Omental fat pad (tissue), 4 donors: Measurements from ENCODE around the gene PRIMPOL. TPM values are rescaled to one million over a fixed set of nuclear protein-coding genes. Genes with fewer than 3 reads are reported as not detected.
"Not testable (repeated sequence)": the region's sequence is repeated elsewhere in the genome, so short reads cannot be mapped to it uniquely, and the experiment has no call there.

Source experiments
- ATAC-seq: fragments of 150-250 bp; one replicate; pipeline ENCODE4 v1.9.1; 2016; ENCODE audit warnings: mild to moderate bottlenecking, moderate library complexity; ENCODE audit not compliant: low FRiP score
- DNase-seq: peaks from one replicate; pipeline ENCODE4 v3.0.0-alpha.2; 2019; ENCODE audit warnings: low spot score
- CTCF ChIP-seq, 3 donors: fragments of 450-650 bp; IDR thresholded peaks; one replicate each; pipeline ENCODE4 v1.5.1; 2016 to 2017; ENCODE audit warnings: antibody characterized with exemption in 3 of 3, mild to moderate bottlenecking in 3 of 3, moderate library complexity in 2 of 3
- total RNA-seq, 4 donors: library from RNA; depleted of rRNA; stranded (reverse); fragments of >200 nt; gene quantifications; one replicate each; pipeline ENCODE4 v1.1.0, GENCODE V29; 2016

PRIMPOL gene
- total RNA-seq, 4 donors from 2014 or later, result 8.2 to 23.0 (median 13.7) TPM

GRCh38 chr4:184616633-184617551 lies 32.6 kb upstream of the PRIMPOL start:
- DNase-seq, result no peak
- TF ChIP-seq CTCF (IDR thresholded peaks at IDR 0.05), result no peak
- ATAC-seq, result no peak

DNA sequence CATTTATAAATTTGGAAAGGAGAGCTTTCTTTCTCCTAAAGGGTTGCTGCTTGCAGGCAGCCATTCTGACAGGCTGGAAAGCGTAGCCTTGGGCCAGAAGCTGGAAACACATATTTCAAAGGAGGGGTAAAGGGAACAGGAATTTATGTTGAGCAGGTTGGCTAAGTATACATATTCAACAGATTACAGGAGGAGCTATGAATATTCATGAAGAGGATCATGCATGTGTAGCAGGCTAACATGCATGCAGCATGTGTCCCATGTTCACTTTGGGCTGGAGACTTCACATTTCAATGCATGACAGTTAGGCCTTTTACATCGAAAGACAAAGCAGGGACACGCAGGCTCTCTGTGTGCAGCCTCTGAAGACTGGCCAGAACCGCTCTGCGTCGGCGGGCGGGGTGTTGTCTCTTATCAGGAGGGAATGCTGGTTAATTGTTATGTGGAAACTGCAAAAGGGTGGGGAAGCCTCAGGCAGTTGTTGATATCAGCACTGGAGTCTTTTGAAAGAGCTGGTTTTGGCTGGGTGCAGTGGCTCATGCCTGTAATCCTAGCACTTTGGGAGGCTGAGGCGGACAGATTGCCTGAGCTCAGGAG lies 31.8 kb upstream of the PRIMPOL start:
- no peak for TF ChIP-seq CTCF (IDR thresholded peaks at IDR 0.05)
- ATAC-seq, result no peak
- DNase-seq, result no peak

DNA sequence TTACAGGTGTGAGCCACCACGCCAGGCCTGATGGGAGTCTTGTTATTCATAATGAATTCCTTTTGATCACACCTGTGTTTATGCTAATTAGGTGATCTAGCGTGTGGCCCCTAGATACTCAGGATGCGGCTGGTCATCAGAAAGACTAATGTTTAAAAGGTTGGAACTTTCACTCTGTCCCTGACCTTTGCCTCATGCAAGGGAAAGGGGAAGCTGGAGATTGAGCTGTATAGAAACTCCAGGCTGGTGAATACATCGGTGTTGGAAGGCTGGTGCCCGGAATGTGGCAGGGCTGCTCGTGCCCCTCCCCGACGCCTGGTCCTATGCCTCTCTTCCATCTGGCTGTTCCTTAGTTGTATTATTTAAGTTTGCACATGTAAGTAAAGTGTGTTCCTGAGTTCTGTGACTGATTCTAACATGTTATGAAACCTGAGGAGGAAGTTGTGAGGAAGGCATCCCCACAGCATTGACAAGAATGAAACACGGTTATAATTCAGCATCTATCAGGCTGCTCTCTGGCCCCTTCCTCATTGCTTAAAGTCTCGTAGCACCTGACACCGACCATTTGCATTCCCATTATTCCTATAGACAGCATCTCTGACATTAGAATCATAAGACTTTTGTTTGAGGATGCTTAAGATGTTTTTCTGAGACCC lies 29.2 kb upstream of the PRIMPOL start:
- ATAC-seq (no peak), DNase-seq (no peak)
- TF ChIP-seq CTCF (IDR thresholded peaks at IDR 0.05), result no peak

- no peak for ATAC-seq
- no peak for TF ChIP-seq CTCF (IDR thresholded peaks at IDR 0.05)
- DNase-seq, result no peak
These were observed 28.0 kb upstream of the PRIMPOL start for GRCh38 chr4:184621518-184621917.

DNA sequence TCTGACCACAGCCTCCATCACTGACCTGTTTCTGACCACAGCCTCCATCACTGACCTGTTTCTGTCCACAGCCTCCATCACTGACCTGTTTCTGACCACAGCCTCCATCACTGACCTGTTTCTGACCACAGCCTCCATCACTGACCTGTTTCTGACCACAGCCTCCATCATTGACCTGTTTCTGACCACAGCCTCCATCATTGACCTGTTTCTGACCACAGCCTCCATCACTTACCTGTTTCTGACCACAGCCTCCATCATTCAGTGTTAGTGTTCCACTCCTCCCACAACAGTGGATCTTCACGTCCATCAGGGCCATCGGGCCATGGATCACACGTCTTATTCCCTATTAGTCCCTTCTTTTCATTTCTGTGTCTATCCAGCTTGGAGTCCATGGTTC lies 25.0 kb upstream of the PRIMPOL start:
- DNase-seq, result not testable (repeated sequence)

GRCh38 chr4:184624972-184625554 lies 24.5 kb upstream of the PRIMPOL start:
- no peak for ATAC-seq
- DNase-seq, result no peak
- TF ChIP-seq CTCF (IDR thresholded peaks at IDR 0.05), result no peak

More for the DNA sequence above, 25.0 kb upstream of the PRIMPOL start:
- not testable (repeated sequence) for ATAC-seq

DNA sequence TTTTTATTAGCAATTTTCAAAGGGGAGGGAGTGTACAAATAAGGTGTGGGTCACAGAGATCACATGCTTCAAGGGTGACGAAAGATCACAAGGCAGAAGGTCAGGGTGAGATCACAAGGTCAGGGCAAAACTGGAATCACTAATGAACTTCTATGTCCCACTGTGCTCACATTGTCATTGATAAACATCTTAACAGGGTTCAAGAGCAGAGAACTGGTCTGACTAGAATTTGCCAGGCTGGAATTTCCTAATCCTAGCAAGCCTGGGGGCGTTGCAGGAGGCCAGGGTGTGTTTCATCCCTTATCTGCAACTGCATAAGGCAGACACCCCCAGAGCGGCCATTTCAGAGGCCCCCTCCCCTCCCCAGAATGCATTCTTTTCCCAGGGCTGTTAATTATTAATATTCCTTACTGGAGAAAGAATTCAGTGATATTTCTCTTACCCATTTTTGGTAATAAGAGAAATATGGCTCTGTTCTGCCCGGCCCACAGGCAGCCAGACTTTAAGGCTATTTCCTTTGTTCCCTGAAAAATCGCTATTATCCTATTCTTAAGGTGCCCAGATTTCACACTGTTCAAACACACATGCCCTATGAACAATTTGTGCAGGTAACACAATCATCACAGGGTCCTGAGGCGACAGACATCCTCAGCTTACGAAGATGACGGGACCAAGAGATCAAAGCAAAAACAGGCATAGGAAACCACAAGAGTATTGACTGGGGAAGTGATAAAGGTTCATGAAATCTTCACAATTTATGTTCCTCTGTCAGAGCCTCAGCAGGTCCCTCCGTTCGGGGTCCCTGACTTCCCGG lies 23.5 kb upstream of the PRIMPOL start:
- DNase-seq, ATAC-seq: not testable (repeated sequence)
